ENCODE measurements around the gene HS3ST5.

The HS3ST5 gene

DNA sequence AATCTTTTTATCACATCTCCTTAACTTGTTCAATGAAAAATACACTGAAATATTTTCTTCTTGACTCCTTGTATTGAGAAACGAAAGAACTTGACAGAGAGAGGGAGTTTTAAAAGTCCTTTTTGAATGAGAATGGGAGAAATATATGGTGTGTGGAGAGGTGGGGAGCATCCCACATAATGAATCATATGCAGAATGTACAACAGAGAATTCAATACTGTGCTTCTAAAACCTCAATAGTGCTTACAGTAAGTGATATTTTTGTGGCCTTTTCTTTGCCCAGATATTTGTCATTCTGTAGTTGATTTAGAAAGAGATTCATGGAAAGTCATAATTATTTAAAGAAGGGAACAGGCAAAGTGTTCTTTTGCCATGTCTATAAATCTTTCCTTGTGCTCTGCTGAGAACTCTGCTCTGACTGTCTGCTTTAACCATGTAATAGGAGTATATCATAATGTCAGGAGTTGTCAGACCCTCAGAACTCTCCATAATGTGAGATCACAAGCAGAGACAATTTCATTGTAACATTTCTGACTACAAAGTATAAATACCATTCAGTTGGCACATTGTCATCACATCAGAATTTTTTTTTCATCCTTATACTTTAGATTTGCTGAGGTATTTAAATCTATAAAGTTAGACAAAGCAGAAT, 32.8 kb upstream of the HS3ST5 start:
- no peak for DNase-seq (ENCODE audit: low spot score)
- TF ChIP-seq, protein P1, sequence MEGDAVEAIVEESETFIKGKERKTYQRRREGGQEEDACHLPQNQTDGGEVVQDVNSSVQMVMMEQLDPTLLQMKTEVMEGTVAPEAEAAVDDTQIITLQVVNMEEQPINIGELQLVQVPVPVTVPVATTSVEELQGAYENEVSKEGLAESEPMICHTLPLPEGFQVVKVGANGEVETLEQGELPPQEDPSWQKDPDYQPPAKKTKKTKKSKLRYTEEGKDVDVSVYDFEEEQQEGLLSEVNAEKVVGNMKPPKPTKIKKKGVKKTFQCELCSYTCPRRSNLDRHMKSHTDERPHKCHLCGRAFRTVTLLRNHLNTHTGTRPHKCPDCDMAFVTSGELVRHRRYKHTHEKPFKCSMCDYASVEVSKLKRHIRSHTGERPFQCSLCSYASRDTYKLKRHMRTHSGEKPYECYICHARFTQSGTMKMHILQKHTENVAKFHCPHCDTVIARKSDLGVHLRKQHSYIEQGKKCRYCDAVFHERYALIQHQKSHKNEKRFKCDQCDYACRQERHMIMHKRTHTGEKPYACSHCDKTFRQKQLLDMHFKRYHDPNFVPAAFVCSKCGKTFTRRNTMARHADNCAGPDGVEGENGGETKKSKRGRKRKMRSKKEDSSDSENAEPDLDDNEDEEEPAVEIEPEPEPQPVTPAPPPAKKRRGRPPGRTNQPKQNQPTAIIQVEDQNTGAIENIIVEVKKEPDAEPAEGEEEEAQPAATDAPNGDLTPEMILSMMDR (IDR thresholded peaks at IDR 0.05; ENCODE audit: borderline replicate concordance, control extremely low read depth, extremely low read depth, insufficient read depth, missing control alignments): no peak
- in situ Hi-C loops (cut with MboI; ENCODE audit: low sequenced_read_pairs, unreplicated experiment): no loop called here

DNA sequence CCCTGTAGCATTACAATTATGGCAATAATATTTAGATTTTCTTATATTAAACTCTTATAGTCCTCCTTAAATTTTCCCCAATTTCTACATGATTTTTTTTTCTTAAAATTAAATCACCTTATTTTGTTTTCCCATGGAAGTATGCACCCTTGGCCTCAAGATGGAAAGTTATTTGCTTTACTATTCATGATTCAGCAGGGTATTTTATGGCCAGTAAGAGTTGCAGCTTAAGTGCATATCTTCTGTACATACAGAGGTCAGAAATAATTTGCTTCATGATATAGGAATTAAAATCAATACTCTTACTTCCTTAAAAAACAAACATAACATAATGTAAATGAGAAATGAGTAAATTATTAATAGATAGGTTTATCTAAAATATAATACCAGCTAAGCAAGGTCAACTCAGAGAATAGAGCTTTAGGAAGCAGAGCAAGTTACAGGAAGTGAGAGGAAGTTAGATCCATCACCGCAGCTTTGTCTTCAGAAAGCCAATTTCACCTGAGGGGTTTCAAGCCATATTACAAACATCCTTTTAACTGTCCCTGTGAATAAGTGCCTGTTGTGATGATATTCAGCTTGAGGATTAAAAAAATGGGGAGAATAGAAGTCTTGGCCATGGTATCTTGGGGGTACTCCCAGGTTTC, 24.6 kb upstream of the HS3ST5 start:
- in situ Hi-C loops (cut with MboI; ENCODE audit: low sequenced_read_pairs, unreplicated experiment): no loop called here
- no peak for DNase-seq (ENCODE audit: low spot score)
- TF ChIP-seq, protein P1 (IDR thresholded peaks at IDR 0.05; ENCODE audit: borderline replicate concordance, control extremely low read depth, extremely low read depth, insufficient read depth, missing control alignments): no peak

DNA sequence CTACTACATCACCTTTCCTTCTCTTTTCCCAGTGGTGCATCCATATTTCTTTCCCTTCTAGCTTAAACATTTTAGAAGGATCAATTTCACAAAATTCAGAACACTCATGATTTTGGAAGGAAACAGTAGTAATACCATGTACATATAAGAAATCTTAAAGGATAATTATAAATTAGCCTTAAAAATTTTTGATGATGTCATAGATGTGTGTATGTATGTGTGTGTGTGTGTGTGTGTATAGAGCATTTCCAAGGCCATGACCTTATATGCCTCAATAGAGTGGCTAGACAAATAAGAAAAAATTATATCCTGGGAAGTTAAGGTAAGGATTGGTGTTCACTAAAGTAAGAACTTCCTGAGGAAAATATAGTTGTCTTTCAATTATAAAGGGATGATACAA, 24.1 kb upstream of the HS3ST5 start:
- DNase-seq (ENCODE audit: low spot score): no peak
- in situ Hi-C loops (cut with MboI; ENCODE audit: low sequenced_read_pairs, unreplicated experiment): no loop called here
- TF ChIP-seq, protein P1 (IDR thresholded peaks at IDR 0.05; ENCODE audit: borderline replicate concordance, control extremely low read depth, extremely low read depth, insufficient read depth, missing control alignments): no peak

DNA sequence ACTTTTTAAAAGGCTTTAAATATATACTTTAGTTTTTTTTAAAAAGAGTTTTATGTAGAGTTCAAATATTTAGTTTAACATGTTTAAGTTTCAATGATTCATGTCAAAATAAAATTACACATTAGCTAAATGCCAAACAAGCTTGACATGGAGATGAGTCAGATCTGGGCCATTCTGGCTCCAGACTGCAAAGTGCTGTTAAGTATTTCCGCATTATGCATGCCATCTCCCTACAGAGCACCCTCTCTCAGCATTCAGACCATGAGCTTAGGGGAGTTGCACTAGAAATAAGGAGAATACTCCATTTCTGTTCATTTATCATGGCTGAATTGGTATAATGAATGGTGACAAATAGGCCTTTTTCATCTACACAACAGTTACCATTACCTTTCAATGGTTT, 21.5 kb upstream of the HS3ST5 start:
- TF ChIP-seq, protein P1 (IDR thresholded peaks at IDR 0.05; ENCODE audit: borderline replicate concordance, control extremely low read depth, extremely low read depth, insufficient read depth, missing control alignments): no peak
- no peak for DNase-seq (ENCODE audit: low spot score)
- in situ Hi-C loops (cut with MboI; ENCODE audit: low sequenced_read_pairs, unreplicated experiment): no loop called here

DNA sequence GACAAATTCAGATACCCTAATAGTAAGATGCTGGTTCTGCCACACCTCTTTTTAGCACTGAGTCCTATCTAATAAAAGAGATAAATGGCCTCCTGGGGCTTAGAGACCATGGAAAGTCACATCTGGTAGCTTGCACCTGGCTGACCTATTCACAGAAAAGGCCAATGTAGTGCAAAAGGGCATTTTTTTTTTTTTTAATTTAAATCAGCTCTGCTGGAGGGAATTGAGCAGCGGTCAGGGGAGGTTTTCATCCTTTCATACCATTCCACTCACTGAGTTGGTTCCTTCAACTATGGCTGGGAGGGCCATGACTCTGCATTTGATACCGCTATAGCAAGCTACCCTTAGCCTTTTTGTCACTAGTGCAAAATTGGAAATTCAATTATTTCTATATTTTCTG, 20.1 kb upstream of the HS3ST5 start:
- TF ChIP-seq, protein P1 (IDR thresholded peaks at IDR 0.05; ENCODE audit: borderline replicate concordance, control extremely low read depth, extremely low read depth, insufficient read depth, missing control alignments): no peak
- in situ Hi-C loops (cut with MboI; ENCODE audit: low sequenced_read_pairs, unreplicated experiment): no loop called here
- DNase-seq (ENCODE audit: low spot score): no peak

DNA sequence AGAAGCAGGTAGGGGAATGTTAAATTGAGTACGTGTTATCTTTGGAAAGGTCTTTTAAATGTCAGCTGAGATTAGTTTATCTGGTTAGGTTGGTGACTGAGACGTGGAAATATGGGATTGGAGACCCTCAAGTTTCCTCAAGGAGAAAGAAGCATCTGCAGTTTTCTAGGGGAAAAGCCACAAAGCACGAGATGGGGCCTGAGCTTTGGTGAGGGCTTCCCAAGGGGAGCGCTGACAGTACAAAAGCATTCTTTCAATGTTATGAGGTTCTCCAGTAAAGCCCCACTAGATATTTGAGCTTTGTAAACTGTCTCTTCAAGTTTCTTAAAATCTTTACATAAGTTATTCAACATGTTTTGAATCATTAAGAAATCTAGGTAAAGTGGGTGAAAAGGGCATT, 19.6 kb upstream of the HS3ST5 start:
- TF ChIP-seq, protein P1 (IDR thresholded peaks at IDR 0.05; ENCODE audit: borderline replicate concordance, control extremely low read depth, extremely low read depth, insufficient read depth, missing control alignments): no peak
- no peak for DNase-seq (ENCODE audit: low spot score)
- in situ Hi-C loops (cut with MboI; ENCODE audit: low sequenced_read_pairs, unreplicated experiment): no loop called here
